ENCODE data around the gene FGF9.

GRCh38 chr13:21638319-21639282, 32.3 kb upstream of the FGF9 start:
- TF ChIP-seq POLR2A (IDR thresholded peaks at IDR 0.05; ENCODE audit: low read depth, low read length) (no peak), TAF1 (IDR thresholded peaks at IDR 0.05; ENCODE audit: borderline replicate concordance, low read depth, low read length) (no peak)
